ENCODE results near the gene XRCC3.

Gene XRCC3

GRCh38 chr14:103725739-103726395 is 10.6 kb upstream of the XRCC3 start:
- DNase-seq, result no peak

- no peak for DNase-seq
These were observed 9.9 kb upstream of the XRCC3 start for GRCh38 chr14:103725001-103725682.

GRCh38 chr14:103724116-103724515 is 8.9 kb upstream of the XRCC3 start:
- DNase-seq, result no peak

- no peak for DNase-seq
These were observed 8.5 kb upstream of the XRCC3 start for GRCh38 chr14:103723748-103724081.

- DNase-seq, result no peak
These were observed 6.3 kb upstream of the XRCC3 start for GRCh38 chr14:103721334-103722120.

- DNase-seq, result no peak
These were observed 4.5 kb upstream of the XRCC3 start for GRCh38 chr14:103719751-103720150.

- no peak for DNase-seq
These were observed 3.3 kb upstream of the XRCC3 start for GRCh38 chr14:103718572-103718971.

- DNase-seq, result no peak
These were observed 1.7 kb upstream of the XRCC3 start for GRCh38 chr14:103716899-103717411.

- peak in 1 of 5 donors; percentile 28 for DNase-seq
These were observed 995 bp upstream of the XRCC3 start for GRCh38 chr14:103716091-103716801.

GRCh38 chr14:103714063-103714724 is 1.1 kb downstream of the XRCC3 start:
- DNase-seq, result no peak

GRCh38 chr14:103713304-103714062 is 1.8 kb downstream of the XRCC3 start:
- DNase-seq, result peak in 1 of 5 donors; percentile 16

- DNase-seq, result no peak
These were observed 2.5 kb downstream of the XRCC3 start for GRCh38 chr14:103712633-103713247.

GRCh38 chr14:103711516-103712431 is 3.5 kb downstream of the XRCC3 start:
- no peak for DNase-seq

- DNase-seq, result no peak
These were observed 4.4 kb downstream of the XRCC3 start for GRCh38 chr14:103710771-103711377.

GRCh38 chr14:103709814-103710213 is 5.4 kb downstream of the XRCC3 start:
- no peak for DNase-seq

- no peak for DNase-seq
These were observed 6.5 kb downstream of the XRCC3 start for GRCh38 chr14:103708750-103709187.

GRCh38 chr14:103707329-103708263 is 7.7 kb downstream of the XRCC3 start:
- DNase-seq, result no peak
